Type B pancreatic cell (in vitro differentiated cells): Measurements from ENCODE around the gene PMM2. TPM values are rescaled to one million over a fixed set of nuclear protein-coding genes. Genes with fewer than 3 reads are reported as not detected.

Experiments
- DNase-seq: peaks from one replicate; pipeline ENCODE4 v3.0.0; 2021; ENCODE audit warnings: mixed read lengths; ENCODE audit not compliant: unreplicated experiment; ENCODE audit errors: extremely low spot score
- H3K27ac Mint-ChIP-seq: 2 replicates; pipeline ENCODE4 v1.8.0; 2021; ENCODE audit warnings: mild to moderate bottlenecking, mixed read lengths
- H3K27me3 Mint-ChIP-seq: 2 replicates; pipeline ENCODE4 v1.8.0; 2021; ENCODE audit warnings: mixed read lengths
- H3K36me3 Mint-ChIP-seq: 2 replicates; pipeline ENCODE4 v1.8.0; 2021; ENCODE audit warnings: mixed read lengths
- H3K4me1 Mint-ChIP-seq: one replicate; pipeline ENCODE4 v1.8.0; 2021; ENCODE audit warnings: mixed read lengths; ENCODE audit not compliant: unreplicated experiment
- H3K4me3 Mint-ChIP-seq: 2 replicates; pipeline ENCODE4 v1.8.0; 2021; ENCODE audit warnings: mild to moderate bottlenecking, mixed read lengths
- H3K9me3 Mint-ChIP-seq: 2 replicates; pipeline ENCODE4 v1.8.0; 2021; ENCODE audit warnings: mixed read lengths
- total RNA-seq: library from RNA; stranded (reverse); gene quantifications from 2 replicates; pipeline ENCODE4 v1.2.1, GENCODE V29; 2021; ENCODE audit warnings: low replicate concordance
- TF ChIP-seq, protein P1 (sequence below): fragments of 200-600 bp; sonication (generic); conservative IDR thresholded peaks from 2 replicates; pipeline ENCODE4 v1.5.0; 2021; ENCODE audit warnings: antibody characterized with exemption, mild to moderate bottlenecking

PMM2 gene
- total RNA-seq, 1 donor from 2014 or later: 35.5 TPM

DNA sequence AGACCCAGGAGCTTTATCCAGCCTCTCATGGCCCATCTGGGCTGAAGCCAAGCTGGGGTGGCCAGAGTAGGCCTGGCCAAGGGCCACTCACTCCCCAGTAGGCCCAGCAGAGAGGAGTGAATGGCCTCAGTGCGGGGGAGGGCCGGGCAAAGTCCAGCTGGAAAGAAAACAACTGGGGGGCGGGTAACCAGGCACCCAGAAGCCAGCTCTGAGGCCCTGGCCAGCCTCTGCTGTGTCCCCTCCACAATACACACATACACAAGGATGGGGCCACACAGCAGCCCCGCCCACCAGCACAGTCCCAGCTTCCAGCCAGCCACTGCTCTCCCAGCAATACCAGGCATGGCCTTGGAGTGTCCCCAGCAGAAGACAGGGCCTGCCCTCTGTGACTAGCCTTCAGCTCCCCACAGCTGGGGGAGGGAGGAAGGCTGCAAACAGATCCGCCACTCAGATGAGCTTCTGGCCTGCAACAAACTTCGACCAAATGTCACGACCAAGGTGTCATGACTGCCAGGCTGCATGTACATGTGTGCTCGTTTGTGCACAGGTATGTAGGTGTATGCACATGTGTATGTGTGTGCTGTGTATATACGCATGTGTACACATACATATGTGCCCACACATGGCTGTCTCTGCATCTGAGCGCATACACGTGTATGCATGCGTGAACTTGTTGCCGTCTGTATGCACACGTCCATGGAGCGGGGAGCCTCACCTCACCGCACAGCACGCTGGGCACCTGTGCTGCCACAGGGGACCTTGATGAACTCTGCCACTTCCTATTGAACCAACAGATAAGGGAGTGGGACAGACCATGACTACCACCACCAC lies 66.2 kb downstream of the PMM2 start:
- H3K9me3 Mint-ChIP-seq: no peaks in the 10 kb centered on the region
- TF ChIP-seq, protein P1, sequence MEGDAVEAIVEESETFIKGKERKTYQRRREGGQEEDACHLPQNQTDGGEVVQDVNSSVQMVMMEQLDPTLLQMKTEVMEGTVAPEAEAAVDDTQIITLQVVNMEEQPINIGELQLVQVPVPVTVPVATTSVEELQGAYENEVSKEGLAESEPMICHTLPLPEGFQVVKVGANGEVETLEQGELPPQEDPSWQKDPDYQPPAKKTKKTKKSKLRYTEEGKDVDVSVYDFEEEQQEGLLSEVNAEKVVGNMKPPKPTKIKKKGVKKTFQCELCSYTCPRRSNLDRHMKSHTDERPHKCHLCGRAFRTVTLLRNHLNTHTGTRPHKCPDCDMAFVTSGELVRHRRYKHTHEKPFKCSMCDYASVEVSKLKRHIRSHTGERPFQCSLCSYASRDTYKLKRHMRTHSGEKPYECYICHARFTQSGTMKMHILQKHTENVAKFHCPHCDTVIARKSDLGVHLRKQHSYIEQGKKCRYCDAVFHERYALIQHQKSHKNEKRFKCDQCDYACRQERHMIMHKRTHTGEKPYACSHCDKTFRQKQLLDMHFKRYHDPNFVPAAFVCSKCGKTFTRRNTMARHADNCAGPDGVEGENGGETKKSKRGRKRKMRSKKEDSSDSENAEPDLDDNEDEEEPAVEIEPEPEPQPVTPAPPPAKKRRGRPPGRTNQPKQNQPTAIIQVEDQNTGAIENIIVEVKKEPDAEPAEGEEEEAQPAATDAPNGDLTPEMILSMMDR: no peak
- peak overlapping the region; percentile 78 for H3K27ac Mint-ChIP-seq
- peak overlapping the region; percentile 72 for H3K4me3 Mint-ChIP-seq
- H3K36me3 Mint-ChIP-seq: peaks cover 6% of the 10 kb centered on the region
- H3K4me1 Mint-ChIP-seq: peaks cover 37% of the 10 kb centered on the region
- H3K27me3 Mint-ChIP-seq: no peaks in the 10 kb centered on the region
- DNase-seq: no peak

DNA sequence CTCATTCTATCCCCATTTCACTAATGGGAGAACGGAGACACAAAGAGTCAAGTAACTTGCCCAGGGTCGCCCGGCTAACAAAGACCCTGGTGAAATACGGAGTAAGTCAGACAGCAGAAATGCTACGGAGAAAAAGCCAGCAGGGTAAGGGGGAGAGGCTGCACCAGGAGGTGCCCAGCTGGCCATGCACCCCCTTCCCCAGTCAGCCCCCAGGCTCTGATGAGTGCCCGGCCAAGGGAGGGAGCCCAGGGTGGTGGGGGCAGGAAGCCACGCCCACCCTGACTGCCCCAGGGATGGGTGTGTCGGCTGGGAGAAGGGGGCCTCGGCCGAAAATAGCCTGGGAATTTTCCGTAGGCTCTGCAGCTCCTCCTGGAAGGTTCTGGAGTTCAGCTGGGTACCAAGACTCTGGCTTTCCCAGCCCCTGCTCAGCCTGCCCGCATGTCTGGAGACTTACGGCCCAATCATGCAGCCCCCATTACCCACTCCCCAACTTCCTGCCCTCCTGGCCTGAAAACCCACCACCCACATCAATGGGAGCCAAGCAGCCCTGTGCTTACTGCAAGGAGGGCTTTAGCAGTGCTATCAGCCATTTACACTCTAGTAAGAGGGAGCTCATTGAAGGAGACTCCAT lies 67.0 kb downstream of the PMM2 start:
- peaks cover 42% of the 10 kb centered on the region for H3K4me1 Mint-ChIP-seq
- DNase-seq: no peak
- TF ChIP-seq, protein P1: no peak
- H3K4me3 Mint-ChIP-seq: peak overlapping the region; percentile 95
- peaks cover 4% of the 10 kb centered on the region for H3K36me3 Mint-ChIP-seq
- H3K27me3 Mint-ChIP-seq: no peaks in the 10 kb centered on the region
- H3K27ac Mint-ChIP-seq: peak overlapping the region; percentile 78
- H3K9me3 Mint-ChIP-seq: no peaks in the 10 kb centered on the region

- Mint-ChIP-seq H3K27ac (peak overlapping the region; percentile 72), H3K4me1 (peaks cover 38% of the 10 kb centered on the region), H3K4me3 (peak overlapping the region; percentile 95), H3K36me3 (peaks cover 4% of the 10 kb centered on the region), H3K9me3 (no peaks in the 10 kb centered on the region), H3K27me3 (no peaks in the 10 kb centered on the region)
- DNase-seq: no peak
- TF ChIP-seq, protein P1: no peak
Observed at GRCh38 chr16:8865145-8865882, 67.7 kb downstream of the PMM2 start.

- Mint-ChIP-seq H3K4me1 (peaks cover 44% of the 10 kb centered on the region), H3K27ac (peak overlapping the region; percentile 90), H3K27me3 (no peaks in the 10 kb centered on the region), H3K9me3 (no peaks in the 10 kb centered on the region), H3K4me3 (peak overlapping the region; percentile 95), H3K36me3 (peaks cover 4% of the 10 kb centered on the region)
- no peak for DNase-seq
- TF ChIP-seq, protein P1: no peak
Observed at GRCh38 chr16:8866118-8866883, 68.7 kb downstream of the PMM2 start.

- peaks cover 4% of the 10 kb centered on the region for H3K36me3 Mint-ChIP-seq
- H3K4me1 Mint-ChIP-seq: peaks cover 44% of the 10 kb centered on the region
- DNase-seq: no peak
- no peaks in the 10 kb centered on the region for H3K9me3 Mint-ChIP-seq
- H3K4me3 Mint-ChIP-seq: peak overlapping the region; percentile 95
- TF ChIP-seq, protein P1: no peak
- H3K27me3 Mint-ChIP-seq: no peaks in the 10 kb centered on the region
- H3K27ac Mint-ChIP-seq: peak overlapping the region; percentile 97
Observed at GRCh38 chr16:8866884-8867215, 69.2 kb downstream of the PMM2 start.
